ENCODE results near the gene DCDC2C. TPM values are rescaled to one million over a fixed set of nuclear protein-coding genes. Genes with fewer than 3 reads are reported as not detected.

Gene DCDC2C
- total RNA-seq, 2 donors from 2014 or later, result 5.9 TPM; not detected in 1

GRCh38 chr2:3793249-3793648, 89.9 kb downstream of the DCDC2C start:
- Histone ChIP-seq H3K4me1 (replicated peaks) (no peaks in the 10 kb centered on the region), H3K9me3 (no peaks in the 10 kb centered on the region), H3K36me3 (no peaks in the 10 kb centered on the region), H3K27ac (no peak overlapping the region), H3K27me3 (replicated peaks; ENCODE audit: insufficient read depth) (no peaks in the 10 kb centered on the region), H3K4me3 (no peak overlapping the region)
- intact Hi-C loops (cut with DNase I), result no loop called here
- no peak for DNase-seq (ENCODE audit: low spot score)
- TF ChIP-seq, protein P1, sequence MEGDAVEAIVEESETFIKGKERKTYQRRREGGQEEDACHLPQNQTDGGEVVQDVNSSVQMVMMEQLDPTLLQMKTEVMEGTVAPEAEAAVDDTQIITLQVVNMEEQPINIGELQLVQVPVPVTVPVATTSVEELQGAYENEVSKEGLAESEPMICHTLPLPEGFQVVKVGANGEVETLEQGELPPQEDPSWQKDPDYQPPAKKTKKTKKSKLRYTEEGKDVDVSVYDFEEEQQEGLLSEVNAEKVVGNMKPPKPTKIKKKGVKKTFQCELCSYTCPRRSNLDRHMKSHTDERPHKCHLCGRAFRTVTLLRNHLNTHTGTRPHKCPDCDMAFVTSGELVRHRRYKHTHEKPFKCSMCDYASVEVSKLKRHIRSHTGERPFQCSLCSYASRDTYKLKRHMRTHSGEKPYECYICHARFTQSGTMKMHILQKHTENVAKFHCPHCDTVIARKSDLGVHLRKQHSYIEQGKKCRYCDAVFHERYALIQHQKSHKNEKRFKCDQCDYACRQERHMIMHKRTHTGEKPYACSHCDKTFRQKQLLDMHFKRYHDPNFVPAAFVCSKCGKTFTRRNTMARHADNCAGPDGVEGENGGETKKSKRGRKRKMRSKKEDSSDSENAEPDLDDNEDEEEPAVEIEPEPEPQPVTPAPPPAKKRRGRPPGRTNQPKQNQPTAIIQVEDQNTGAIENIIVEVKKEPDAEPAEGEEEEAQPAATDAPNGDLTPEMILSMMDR (IDR thresholded peaks at IDR 0.05), result no peak
- TF ChIP-seq POLR2A (IDR thresholded peaks at IDR 0.05), result no peak
- TF ChIP-seq POLR2AphosphoS5 (IDR thresholded peaks at IDR 0.05), result no peak
- 90% methylated on average over 5 of the region's 5 CpGs for WGBS

GRCh38 chr2:3801506-3801905, 98.1 kb downstream of the DCDC2C start:
- Histone ChIP-seq H3K4me3 (no peak overlapping the region), H3K27me3 (replicated peaks; ENCODE audit: insufficient read depth) (no peaks in the 10 kb centered on the region), H3K36me3 (no peaks in the 10 kb centered on the region), H3K4me1 (replicated peaks) (no peaks in the 10 kb centered on the region), H3K9me3 (no peaks in the 10 kb centered on the region), H3K27ac (no peak overlapping the region)
- WGBS, result 86% methylated on average over 4 of the region's 4 CpGs
- intact Hi-C loops (cut with DNase I), result no loop called here
- DNase-seq (ENCODE audit: low spot score), result no peak
- TF ChIP-seq POLR2A (IDR thresholded peaks at IDR 0.05), result no peak
- no peak for TF ChIP-seq POLR2AphosphoS5 (IDR thresholded peaks at IDR 0.05)
- TF ChIP-seq, protein P1 (IDR thresholded peaks at IDR 0.05), result no peak

DNA sequence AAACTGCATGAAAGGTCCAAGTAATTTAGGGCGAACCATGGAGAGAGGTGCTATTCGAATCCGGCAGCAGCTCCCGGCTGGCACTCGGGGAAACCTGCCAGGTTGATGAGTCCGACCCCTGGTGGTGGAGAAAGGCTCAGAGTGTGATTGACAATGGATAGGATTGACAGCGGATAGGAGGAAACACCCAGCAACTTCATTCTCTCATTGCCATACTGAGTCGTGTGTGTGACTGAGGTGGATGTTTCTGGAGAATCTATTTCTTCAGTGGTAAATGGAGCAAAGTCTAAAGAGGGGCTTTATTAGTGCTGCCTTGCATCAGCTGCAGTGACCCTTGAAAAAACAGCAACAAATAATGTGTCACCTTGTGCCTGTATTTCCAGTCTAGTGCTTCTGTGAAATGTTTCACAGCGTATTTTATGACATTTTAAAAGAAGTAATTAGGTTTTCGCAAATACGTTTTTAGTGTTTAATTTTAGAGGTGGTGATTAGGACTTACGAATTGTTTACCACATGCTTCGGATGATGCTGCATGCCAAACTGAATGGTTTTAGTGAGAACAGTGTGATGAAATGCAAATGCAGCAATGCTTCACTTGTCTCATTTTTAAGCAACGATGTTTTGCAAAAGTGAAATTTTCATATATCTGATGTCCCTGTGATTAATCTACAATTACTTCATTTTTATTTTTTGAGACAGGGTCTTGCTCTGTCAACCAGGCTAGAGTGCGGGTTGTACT, 102.0 kb downstream of the DCDC2C start:
- Histone ChIP-seq H3K4me3 (no peak overlapping the region), H3K36me3 (no peaks in the 10 kb centered on the region), H3K9me3 (no peaks in the 10 kb centered on the region), H3K4me1 (replicated peaks) (no peaks in the 10 kb centered on the region), H3K27ac (no peak overlapping the region), H3K27me3 (replicated peaks; ENCODE audit: insufficient read depth) (no peaks in the 10 kb centered on the region)
- no peak for TF ChIP-seq POLR2A (IDR thresholded peaks at IDR 0.05)
- TF ChIP-seq, protein P1 (IDR thresholded peaks at IDR 0.05), result peak in 2 of 4 experiments; percentile 34 to 57
- intact Hi-C loops (cut with DNase I), result no loop called here
- 53% methylated on average over 15 of the region's 15 CpGs for WGBS
- DNase-seq (ENCODE audit: low spot score), result peak; percentile 38

- no peaks in the 10 kb centered on the region for H3K4me1 ChIP-seq (replicated peaks)
- no peak overlapping the region for H3K4me3 ChIP-seq
- no peak for DNase-seq (ENCODE audit: low spot score)
- H3K36me3 ChIP-seq, result no peaks in the 10 kb centered on the region
- intact Hi-C loops (cut with DNase I), result no loop called here
- TF ChIP-seq, protein P1 (IDR thresholded peaks at IDR 0.05), result no peak
- TF ChIP-seq POLR2A (IDR thresholded peaks at IDR 0.05) (no peak), POLR2AphosphoS5 (IDR thresholded peaks at IDR 0.05) (no peak)
- no peaks in the 10 kb centered on the region for H3K9me3 ChIP-seq
- H3K27me3 ChIP-seq (replicated peaks; ENCODE audit: insufficient read depth), result no peaks in the 10 kb centered on the region
- 71% methylated on average over 10 of the region's 10 CpGs for WGBS
- no peak overlapping the region for H3K27ac ChIP-seq
These were observed 102.8 kb downstream of the DCDC2C start for GRCh38 chr2:3806168-3806567.

DNA sequence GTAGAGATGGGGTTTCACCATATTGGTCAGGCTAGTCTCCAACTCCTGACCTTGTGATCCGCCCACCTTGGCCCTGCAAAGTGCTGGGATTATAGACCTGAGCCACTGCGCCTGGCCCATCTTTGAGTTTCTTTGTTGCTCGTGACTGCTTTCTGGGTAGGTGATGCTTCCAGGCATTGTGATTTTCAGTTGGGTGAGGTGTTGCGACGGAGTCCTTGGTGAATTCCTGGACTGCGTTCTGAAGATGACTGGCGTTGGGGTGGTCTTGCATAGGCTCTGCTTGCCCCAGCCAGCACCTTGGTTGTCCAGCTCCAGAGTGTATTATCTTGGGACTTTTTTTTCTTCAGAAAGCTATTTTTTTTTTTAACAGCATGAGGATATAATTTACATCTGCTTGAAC, 103.4 kb downstream of the DCDC2C start:
- Histone ChIP-seq H3K27ac (no peak overlapping the region), H3K36me3 (no peaks in the 10 kb centered on the region), H3K4me1 (replicated peaks) (no peaks in the 10 kb centered on the region), H3K27me3 (replicated peaks; ENCODE audit: insufficient read depth) (no peaks in the 10 kb centered on the region), H3K4me3 (no peak overlapping the region), H3K9me3 (no peaks in the 10 kb centered on the region)
- no peak for DNase-seq (ENCODE audit: low spot score)
- intact Hi-C loops (cut with DNase I), result no loop called here
- TF ChIP-seq, protein P1 (IDR thresholded peaks at IDR 0.05), result no peak
- TF ChIP-seq POLR2AphosphoS5 (IDR thresholded peaks at IDR 0.05) (no peak), POLR2A (IDR thresholded peaks at IDR 0.05) (no peak)
- 74% methylated on average over 7 of the region's 7 CpGs for WGBS

Data from prostate gland (tissue), 2 donors.